ENCODE measurements around the gene RPL35. TPM values are rescaled to one million over a fixed set of nuclear protein-coding genes. Genes with fewer than 3 reads are reported as not detected.

Gene RPL35
- polyA plus RNA-seq, 1 of the 3 experiments (the other 2 are of a cell fraction) = 5,348 TPM

Small RNA genes lying within 50 kb of the gene (small RNA-seq; reads per million reads assigned to genes)
- gene RNU4-82P = 0 reads per million in 7 experiments

Other genes with a start within 250 kb of the RPL35 start
- gene NR6A1, start 90.6 kb downstream of the RPL35 start, polyA plus RNA-seq (2012; rRNA removed) = 1.2 and 1.4 TPM in 2 replicates
- gene OLFML2A, start 84.8 kb downstream of the RPL35 start, polyA plus RNA-seq (2012; rRNA removed) = 4.8 and 7.7 TPM in 2 replicates
- gene WDR38, start 8.5 kb downstream of the RPL35 start, polyA plus RNA-seq (2012; rRNA removed) = not detected in 2 replicates
- 69.6 and 73.1 TPM in 2 replicates for gene ARPC5L, start 173 bp upstream of the RPL35 start, polyA plus RNA-seq (2012; rRNA removed)
- 10.0 and 11.0 TPM in 2 replicates for gene GOLGA1, start 79.1 kb upstream of the RPL35 start, polyA plus RNA-seq (2012; rRNA removed)

Measured in SK-N-SH (cell line).